Measurements from ENCODE around the gene ANKRD45.

ANKRD45 gene

DNA sequence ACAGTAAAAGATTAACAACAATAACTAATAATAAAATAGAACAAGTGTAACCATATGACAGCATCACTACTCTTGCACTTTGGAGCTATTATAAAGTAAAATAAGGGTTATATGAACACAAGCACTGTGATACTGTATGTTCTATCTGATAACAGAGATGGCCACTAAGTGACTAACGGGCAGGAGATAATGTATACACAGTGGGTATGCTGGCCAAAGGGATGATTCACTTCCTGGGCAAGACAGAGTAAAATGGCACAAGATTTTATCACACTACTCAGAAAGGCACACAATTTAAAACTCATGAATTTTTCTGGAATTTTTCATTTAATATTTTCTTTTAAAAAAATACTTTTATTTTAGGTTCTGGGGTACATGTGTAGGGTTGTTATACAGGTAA is 79.1 kb downstream of the ANKRD45 start:
- H3K4me3 ChIP-seq (replicated peaks; ENCODE audit: insufficient read depth, low read length) = no peak overlapping the region
- no peak overlapping the region for H3K27ac ChIP-seq (replicated peaks)
- H3K27me3 ChIP-seq (ENCODE audit: insufficient read depth, poor library complexity, severe bottlenecking) = no peaks in the 10 kb centered on the region
- no peak for DNase-seq (ENCODE audit: low read depth in 1 of 2, low spot score in 1 of 2)
- TF ChIP-seq GABPA (IDR thresholded peaks at IDR 0.05; ENCODE audit: low read depth) (no peak), POLR2AphosphoS5 (IDR thresholded peaks at IDR 0.05; ENCODE audit: low read depth) (no peak), SPI1 (IDR thresholded peaks at IDR 0.05; ENCODE audit: borderline replicate concordance, low read depth) (no peak)
- TF ChIP-seq, protein P1, sequence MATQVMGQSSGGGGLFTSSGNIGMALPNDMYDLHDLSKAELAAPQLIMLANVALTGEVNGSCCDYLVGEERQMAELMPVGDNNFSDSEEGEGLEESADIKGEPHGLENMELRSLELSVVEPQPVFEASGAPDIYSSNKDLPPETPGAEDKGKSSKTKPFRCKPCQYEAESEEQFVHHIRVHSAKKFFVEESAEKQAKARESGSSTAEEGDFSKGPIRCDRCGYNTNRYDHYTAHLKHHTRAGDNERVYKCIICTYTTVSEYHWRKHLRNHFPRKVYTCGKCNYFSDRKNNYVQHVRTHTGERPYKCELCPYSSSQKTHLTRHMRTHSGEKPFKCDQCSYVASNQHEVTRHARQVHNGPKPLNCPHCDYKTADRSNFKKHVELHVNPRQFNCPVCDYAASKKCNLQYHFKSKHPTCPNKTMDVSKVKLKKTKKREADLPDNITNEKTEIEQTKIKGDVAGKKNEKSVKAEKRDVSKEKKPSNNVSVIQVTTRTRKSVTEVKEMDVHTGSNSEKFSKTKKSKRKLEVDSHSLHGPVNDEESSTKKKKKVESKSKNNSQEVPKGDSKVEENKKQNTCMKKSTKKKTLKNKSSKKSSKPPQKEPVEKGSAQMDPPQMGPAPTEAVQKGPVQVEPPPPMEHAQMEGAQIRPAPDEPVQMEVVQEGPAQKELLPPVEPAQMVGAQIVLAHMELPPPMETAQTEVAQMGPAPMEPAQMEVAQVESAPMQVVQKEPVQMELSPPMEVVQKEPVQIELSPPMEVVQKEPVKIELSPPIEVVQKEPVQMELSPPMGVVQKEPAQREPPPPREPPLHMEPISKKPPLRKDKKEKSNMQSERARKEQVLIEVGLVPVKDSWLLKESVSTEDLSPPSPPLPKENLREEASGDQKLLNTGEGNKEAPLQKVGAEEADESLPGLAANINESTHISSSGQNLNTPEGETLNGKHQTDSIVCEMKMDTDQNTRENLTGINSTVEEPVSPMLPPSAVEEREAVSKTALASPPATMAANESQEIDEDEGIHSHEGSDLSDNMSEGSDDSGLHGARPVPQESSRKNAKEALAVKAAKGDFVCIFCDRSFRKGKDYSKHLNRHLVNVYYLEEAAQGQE (IDR thresholded peaks at IDR 0.05; ENCODE audit: insufficient replicate concordance, low read depth) = no peak
- TF ChIP-seq, protein P2, sequence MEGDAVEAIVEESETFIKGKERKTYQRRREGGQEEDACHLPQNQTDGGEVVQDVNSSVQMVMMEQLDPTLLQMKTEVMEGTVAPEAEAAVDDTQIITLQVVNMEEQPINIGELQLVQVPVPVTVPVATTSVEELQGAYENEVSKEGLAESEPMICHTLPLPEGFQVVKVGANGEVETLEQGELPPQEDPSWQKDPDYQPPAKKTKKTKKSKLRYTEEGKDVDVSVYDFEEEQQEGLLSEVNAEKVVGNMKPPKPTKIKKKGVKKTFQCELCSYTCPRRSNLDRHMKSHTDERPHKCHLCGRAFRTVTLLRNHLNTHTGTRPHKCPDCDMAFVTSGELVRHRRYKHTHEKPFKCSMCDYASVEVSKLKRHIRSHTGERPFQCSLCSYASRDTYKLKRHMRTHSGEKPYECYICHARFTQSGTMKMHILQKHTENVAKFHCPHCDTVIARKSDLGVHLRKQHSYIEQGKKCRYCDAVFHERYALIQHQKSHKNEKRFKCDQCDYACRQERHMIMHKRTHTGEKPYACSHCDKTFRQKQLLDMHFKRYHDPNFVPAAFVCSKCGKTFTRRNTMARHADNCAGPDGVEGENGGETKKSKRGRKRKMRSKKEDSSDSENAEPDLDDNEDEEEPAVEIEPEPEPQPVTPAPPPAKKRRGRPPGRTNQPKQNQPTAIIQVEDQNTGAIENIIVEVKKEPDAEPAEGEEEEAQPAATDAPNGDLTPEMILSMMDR (IDR thresholded peaks at IDR 0.05; ENCODE audit: insufficient read depth, low read length) = no peak

DNA sequence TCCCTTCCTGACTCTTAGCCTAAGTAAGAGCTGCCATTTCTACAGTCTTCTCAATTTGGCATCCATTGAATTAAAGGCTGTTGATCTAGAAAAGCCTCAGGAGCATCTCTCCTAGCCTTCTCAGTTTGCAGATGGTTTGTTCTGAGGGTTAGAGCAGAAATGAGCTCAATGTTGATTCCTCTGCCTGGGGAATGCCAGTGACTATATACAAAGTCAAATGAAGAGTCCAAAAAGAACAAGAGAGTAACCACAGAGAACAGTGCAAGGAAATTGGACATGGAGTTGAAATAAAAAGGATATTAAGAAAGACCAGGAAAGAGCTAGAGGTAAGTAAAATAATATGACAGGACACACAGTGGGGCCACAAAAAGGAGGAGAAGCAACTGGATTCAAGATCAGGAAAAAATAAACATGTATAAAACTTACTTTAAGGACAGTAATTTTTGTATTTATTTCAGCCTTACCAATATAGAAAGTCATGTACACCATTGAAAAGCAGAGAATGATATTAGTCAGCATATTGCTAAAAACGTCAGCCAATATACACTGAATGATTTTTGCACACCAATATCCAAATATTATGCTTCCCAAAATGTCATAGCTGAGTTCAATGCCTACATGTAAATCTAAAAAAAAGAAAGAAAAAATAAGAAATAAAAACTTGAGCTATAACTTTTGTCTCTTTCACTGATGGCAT is 88.1 kb downstream of the ANKRD45 start:
- Histone ChIP-seq H3K4me3 (replicated peaks; ENCODE audit: insufficient read depth, low read length) (no peak overlapping the region), H3K27ac (replicated peaks) (no peak overlapping the region), H3K27me3 (ENCODE audit: insufficient read depth, poor library complexity, severe bottlenecking) (no peaks in the 10 kb centered on the region)
- no peak for DNase-seq (ENCODE audit: low read depth in 1 of 2, low spot score in 1 of 2)
- no peak for TF ChIP-seq POLR2AphosphoS5 (IDR thresholded peaks at IDR 0.05; ENCODE audit: low read depth)
- TF ChIP-seq, protein P1 (IDR thresholded peaks at IDR 0.05; ENCODE audit: insufficient replicate concordance, low read depth) = no peak
- no peak for TF ChIP-seq GABPA (IDR thresholded peaks at IDR 0.05; ENCODE audit: low read depth)
- TF ChIP-seq, protein P2 (IDR thresholded peaks at IDR 0.05; ENCODE audit: insufficient read depth, low read length) = no peak
- TF ChIP-seq SPI1 (IDR thresholded peaks at IDR 0.05; ENCODE audit: borderline replicate concordance, low read depth) = no peak

DNA sequence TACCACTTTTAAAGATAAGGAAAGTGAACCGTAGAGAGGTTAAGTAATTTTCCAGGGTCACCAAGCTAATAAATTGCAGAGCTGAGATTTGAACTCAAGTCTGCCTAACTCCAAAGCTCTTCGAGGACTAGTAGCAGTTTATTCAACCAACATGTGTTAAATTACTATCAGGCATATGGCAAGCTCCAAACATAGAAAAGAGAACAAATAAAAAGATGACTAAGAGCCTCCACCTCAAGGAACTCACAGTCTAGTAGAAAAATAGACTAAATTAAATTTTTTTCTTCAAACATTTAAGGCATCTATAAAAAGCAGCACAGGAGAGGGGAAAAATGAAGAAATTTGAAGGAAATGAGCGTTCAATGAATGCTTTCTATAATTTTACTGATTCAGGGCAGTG is 89.0 kb downstream of the ANKRD45 start:
- Histone ChIP-seq H3K4me3 (replicated peaks; ENCODE audit: insufficient read depth, low read length) (no peak overlapping the region), H3K27me3 (ENCODE audit: insufficient read depth, poor library complexity, severe bottlenecking) (no peaks in the 10 kb centered on the region), H3K27ac (replicated peaks) (no peak overlapping the region)
- TF ChIP-seq, protein P2 (IDR thresholded peaks at IDR 0.05; ENCODE audit: insufficient read depth, low read length) = no peak
- DNase-seq (ENCODE audit: low read depth in 1 of 2, low spot score in 1 of 2) = no peak

DNA sequence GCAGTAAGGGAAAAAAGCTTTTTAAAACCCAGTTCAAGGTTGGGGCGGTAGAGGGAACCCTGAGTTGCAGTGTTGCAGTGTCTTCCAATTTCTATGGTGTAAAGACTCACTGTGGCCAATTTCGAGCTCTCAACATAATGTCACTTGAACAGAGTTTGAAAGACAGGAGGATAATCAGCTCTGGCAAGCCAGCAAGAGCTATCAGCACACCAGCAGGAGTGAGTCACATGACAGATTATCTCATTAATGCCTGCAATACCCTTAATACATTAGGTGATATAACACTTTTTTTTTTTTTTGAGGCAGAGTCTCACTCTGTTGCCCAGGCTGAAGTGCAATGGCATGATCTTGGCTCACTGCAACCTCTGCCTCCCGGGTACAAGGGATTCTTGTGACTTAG is 89.6 kb downstream of the ANKRD45 start:
- no peak for DNase-seq (ENCODE audit: low read depth in 1 of 2, low spot score in 1 of 2)
- H3K4me3 ChIP-seq (replicated peaks; ENCODE audit: insufficient read depth, low read length) = no peak overlapping the region
- H3K27ac ChIP-seq (replicated peaks) = no peak overlapping the region
- no peaks in the 10 kb centered on the region for H3K27me3 ChIP-seq (ENCODE audit: insufficient read depth, poor library complexity, severe bottlenecking)
- TF ChIP-seq, protein P1 (IDR thresholded peaks at IDR 0.05; ENCODE audit: insufficient replicate concordance, low read depth) = no peak
- TF ChIP-seq, protein P2 (IDR thresholded peaks at IDR 0.05; ENCODE audit: insufficient read depth, low read length) = no peak
- no peak for TF ChIP-seq SPI1 (IDR thresholded peaks at IDR 0.05; ENCODE audit: borderline replicate concordance, low read depth)
- TF ChIP-seq POLR2AphosphoS5 (IDR thresholded peaks at IDR 0.05; ENCODE audit: low read depth) = no peak
- TF ChIP-seq GABPA (IDR thresholded peaks at IDR 0.05; ENCODE audit: low read depth) = no peak

Measured in HL-60 (cell line).